HG03095 (cell line): Measurements from ENCODE around the gene NHEJ1.

Experiments
- ATAC-seq: cut with Tn5 transposase; IDR thresholded peaks from one replicate; pipeline ENCODE4 v1.9.1; 2021; ENCODE audit warnings: moderate library complexity; ENCODE audit not compliant: unreplicated experiment

NHEJ1 gene

GRCh38 chr2:219124381-219125110, 36.1 kb downstream of the NHEJ1 start:
- no peak for ATAC-seq

- ATAC-seq: no peak
Observed at GRCh38 chr2:219123356-219124135, 37.1 kb downstream of the NHEJ1 start.

GRCh38 chr2:219122202-219122980, 38.2 kb downstream of the NHEJ1 start:
- no peak for ATAC-seq

- no peak for ATAC-seq
Observed at GRCh38 chr2:219120082-219120481, 40.5 kb downstream of the NHEJ1 start.

- ATAC-seq: no peak
Observed at GRCh38 chr2:219119422-219120043, 41.1 kb downstream of the NHEJ1 start.

- ATAC-seq: no peak
Observed at GRCh38 chr2:219118504-219118903, 42.1 kb downstream of the NHEJ1 start.

- ATAC-seq: no peak
Observed at GRCh38 chr2:219116776-219117646, 43.6 kb downstream of the NHEJ1 start.

- no peak for ATAC-seq
Observed at GRCh38 chr2:219112651-219113338, 47.8 kb downstream of the NHEJ1 start.

- ATAC-seq: no peak
Observed at GRCh38 chr2:219112062-219112406, 48.6 kb downstream of the NHEJ1 start.

- no peak for ATAC-seq
Observed at GRCh38 chr2:219111375-219112061, 49.1 kb downstream of the NHEJ1 start.

GRCh38 chr2:219109471-219109870, 51.1 kb downstream of the NHEJ1 start:
- ATAC-seq: no peak

- ATAC-seq: no peak
Observed at GRCh38 chr2:219107758-219108157, 52.9 kb downstream of the NHEJ1 start.

GRCh38 chr2:219106251-219106650, 54.4 kb downstream of the NHEJ1 start:
- ATAC-seq: no peak

- ATAC-seq: no peak
Observed at GRCh38 chr2:219104107-219105035, 56.2 kb downstream of the NHEJ1 start.

GRCh38 chr2:219099329-219099728, 61.3 kb downstream of the NHEJ1 start:
- no peak for ATAC-seq

GRCh38 chr2:219095406-219095935, 65.1 kb downstream of the NHEJ1 start:
- ATAC-seq: no peak

GRCh38 chr2:219094171-219094570, 66.4 kb downstream of the NHEJ1 start:
- no peak for ATAC-seq
